NOMO-1 treated with DMSO at 0.1 percent for 48 hours (cell line): ENCODE measurements around the gene SCRN2.

Source experiments
- DNase-seq: peaks from one replicate; lab custom pipeline; 2025; ENCODE audit not compliant: unreplicated experiment; lab: John Stamatoyannopoulos, UW

Gene SCRN2

GRCh38 chr17:47840742-47841487 lies at the start of gene SCRN2:
Gene SCRN2 (minus strand): TSS chr17:47841273. CDS start chr17:47840843, 430 bp downstream.
- peak; percentile 84 for DNase-seq

GRCh38 chr17:47889734-47890529 lies 48.9 kb upstream of the SCRN2 start:
- peak; percentile 78 for DNase-seq

GRCh38 chr17:47888293-47888692 lies 47.2 kb upstream of the SCRN2 start:
- DNase-seq: no peak

GRCh38 chr17:47884905-47885730 lies 44.0 kb upstream of the SCRN2 start:
- no peak for DNase-seq

GRCh38 chr17:47884427-47884740 lies 43.3 kb upstream of the SCRN2 start:
- no peak for DNase-seq

- no peak for DNase-seq
These were observed 42.7 kb upstream of the SCRN2 start for GRCh38 chr17:47883589-47884426.

GRCh38 chr17:47882695-47883588 lies 41.9 kb upstream of the SCRN2 start:
- DNase-seq: no peak

GRCh38 chr17:47882247-47882646 lies 41.2 kb upstream of the SCRN2 start:
- no peak for DNase-seq

- DNase-seq: no peak
These were observed 38.8 kb upstream of the SCRN2 start for GRCh38 chr17:47879776-47880454.

GRCh38 chr17:47879028-47879585 lies 38.0 kb upstream of the SCRN2 start:
- DNase-seq: no peak

GRCh38 chr17:47878203-47879027 lies 37.3 kb upstream of the SCRN2 start:
- no peak for DNase-seq

GRCh38 chr17:47877368-47878034 lies 36.4 kb upstream of the SCRN2 start:
- no peak for DNase-seq

GRCh38 chr17:47875011-47875985 lies 34.2 kb upstream of the SCRN2 start:
- no peak for DNase-seq

GRCh38 chr17:47873200-47874090 lies 32.4 kb upstream of the SCRN2 start:
- DNase-seq: peak; percentile 35

GRCh38 chr17:47872651-47873161 lies 31.6 kb upstream of the SCRN2 start:
- no peak for DNase-seq
